Lower lobe of right lung (tissue), 2 donors: ENCODE measurements around the gene CYP2C18. TPM values are rescaled to one million over a fixed set of nuclear protein-coding genes. Genes with fewer than 3 reads are reported as not detected.

ENCODE experiments used
- ATAC-seq, 2 donors: fragments of 200-7000 bp; cut with Tn5 transposase; one replicate each; pipeline ENCODE4 v1.9.1; 2020 to 2022; ENCODE audit warnings: mild to moderate bottlenecking in 2 of 2, moderate library complexity in 2 of 2
- DNase-seq: peaks from one replicate; pipeline ENCODE4 v3.0.0-alpha.2; 2020
- H3K27ac ChIP-seq: fragments of 200-600 bp; one replicate; pipeline ENCODE4 v1.8.0; 2022
- H3K27me3 ChIP-seq: fragments of 200-600 bp; one replicate; pipeline ENCODE4 v1.8.0; 2022; ENCODE audit warnings: low read depth
- H3K36me3 ChIP-seq: fragments of 200-600 bp; one replicate; pipeline ENCODE4 v1.8.0; 2022; ENCODE audit warnings: mild to moderate bottlenecking
- H3K4me1 ChIP-seq: fragments of 200-600 bp; one replicate; pipeline ENCODE4 v1.8.0; 2022
- H3K4me3 ChIP-seq: fragments of 200-600 bp; one replicate; pipeline ENCODE4 v1.8.0; 2022; ENCODE audit warnings: mild to moderate bottlenecking
- H3K9me3 ChIP-seq: fragments of 200-600 bp; one replicate; pipeline ENCODE4 v1.8.0; 2022
- CTCF ChIP-seq: fragments of 200-600 bp; IDR thresholded peaks from one replicate; pipeline ENCODE4 v1.8.0; 2022; ENCODE audit warnings: antibody characterized with exemption, mild to moderate bottlenecking
- intact Hi-C: fragments of 100-400 bp; cut with DNase I; formaldehyde crosslinking; loops from one replicate; pipeline ENCODE4 v1.11.0; 2022
- total RNA-seq: library from RNA; stranded (reverse); fragmentation: NEBNext Ultra II Directional; extraction: Animal tissue kit (Norgen Biotek cat#: 25700); gene quantifications from one replicate; pipeline ENCODE4 v1.2.1, GENCODE V29; 2021
- donor health status: DM: no; HTN: yes; CAD: no; lungs with severe emphysema.

The CYP2C18 gene
- total RNA-seq, 1 donor from 2014 or later, result 0.65 TPM

- intact Hi-C loops, result no loop called here
- no peak for ATAC-seq
These were observed 100.7 kb downstream of the CYP2C18 start for GRCh38 chr10:94784256-94784655.

DNA sequence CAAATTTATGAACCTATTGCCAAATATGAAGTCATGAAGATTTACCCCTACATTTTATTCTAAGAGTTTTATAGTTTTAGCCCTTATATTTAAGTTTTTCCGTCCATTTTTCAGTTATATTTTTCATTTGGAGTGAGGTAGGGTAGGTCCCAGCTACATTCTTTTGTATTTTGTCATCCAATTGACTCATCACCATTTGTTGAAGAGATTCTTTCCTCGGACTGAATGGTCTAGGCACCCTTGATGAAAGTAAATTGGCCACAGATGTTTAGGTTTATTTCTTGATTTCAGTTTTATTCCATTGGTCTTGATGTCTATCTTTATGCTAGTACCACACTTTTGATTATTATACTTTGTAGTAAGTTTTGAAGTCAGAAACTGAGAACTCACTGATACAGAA is 101.7 kb downstream of the CYP2C18 start:
- no peaks in the 10 kb centered on the region for H3K4me1 ChIP-seq
- no peaks in the 10 kb centered on the region for H3K27me3 ChIP-seq
- H3K36me3 ChIP-seq, result no peaks in the 10 kb centered on the region
- no peak for TF ChIP-seq CTCF
- H3K9me3 ChIP-seq, result no peaks in the 10 kb centered on the region
- intact Hi-C loops, result no loop called here
- no peak overlapping the region for H3K27ac ChIP-seq
- no peak overlapping the region for H3K4me3 ChIP-seq
- DNase-seq (no peak), ATAC-seq (no peak)

More at GRCh38 chr10:94784256-94784655, 100.7 kb downstream of the CYP2C18 start:
- H3K27ac ChIP-seq, result no peak overlapping the region
- no peaks in the 10 kb centered on the region for H3K9me3 ChIP-seq
- no peaks in the 10 kb centered on the region for H3K36me3 ChIP-seq
- no peak for TF ChIP-seq CTCF
- DNase-seq, result no peak
- H3K27me3 ChIP-seq, result no peaks in the 10 kb centered on the region
- no peaks in the 10 kb centered on the region for H3K4me1 ChIP-seq
- H3K4me3 ChIP-seq, result no peak overlapping the region

Other genes starting within 250 kb of the CYP2C18 start
- 2.7 TPM for gene HELLS, start 137.9 kb upstream of the CYP2C18 start, total RNA-seq
- gene CYP2C19, start 79.0 kb downstream of the CYP2C18 start, total RNA-seq, result not detected